HG03039 (cell line): Measurements from ENCODE around the gene PGRMC1.
A peak's percentile ranks its signal among the peaks of the same experiment; 100 is the strongest.
"Not testable (repeated sequence)": the region's sequence is repeated elsewhere in the genome, so short reads cannot be mapped to it uniquely, and the experiment has no call there.

Experiments
- ATAC-seq: cut with Tn5 transposase; IDR thresholded peaks from one replicate; pipeline ENCODE4 v1.9.1; 2021; ENCODE audit warnings: mild to moderate bottlenecking, moderate library complexity; ENCODE audit not compliant: unreplicated experiment

The PGRMC1 gene

GRCh38 chrX:119231936-119232445, 4.1 kb upstream of the PGRMC1 start:
- no peak for ATAC-seq

GRCh38 chrX:119235051-119235511, 1.0 kb upstream of the PGRMC1 start:
- no peak for ATAC-seq

DNA sequence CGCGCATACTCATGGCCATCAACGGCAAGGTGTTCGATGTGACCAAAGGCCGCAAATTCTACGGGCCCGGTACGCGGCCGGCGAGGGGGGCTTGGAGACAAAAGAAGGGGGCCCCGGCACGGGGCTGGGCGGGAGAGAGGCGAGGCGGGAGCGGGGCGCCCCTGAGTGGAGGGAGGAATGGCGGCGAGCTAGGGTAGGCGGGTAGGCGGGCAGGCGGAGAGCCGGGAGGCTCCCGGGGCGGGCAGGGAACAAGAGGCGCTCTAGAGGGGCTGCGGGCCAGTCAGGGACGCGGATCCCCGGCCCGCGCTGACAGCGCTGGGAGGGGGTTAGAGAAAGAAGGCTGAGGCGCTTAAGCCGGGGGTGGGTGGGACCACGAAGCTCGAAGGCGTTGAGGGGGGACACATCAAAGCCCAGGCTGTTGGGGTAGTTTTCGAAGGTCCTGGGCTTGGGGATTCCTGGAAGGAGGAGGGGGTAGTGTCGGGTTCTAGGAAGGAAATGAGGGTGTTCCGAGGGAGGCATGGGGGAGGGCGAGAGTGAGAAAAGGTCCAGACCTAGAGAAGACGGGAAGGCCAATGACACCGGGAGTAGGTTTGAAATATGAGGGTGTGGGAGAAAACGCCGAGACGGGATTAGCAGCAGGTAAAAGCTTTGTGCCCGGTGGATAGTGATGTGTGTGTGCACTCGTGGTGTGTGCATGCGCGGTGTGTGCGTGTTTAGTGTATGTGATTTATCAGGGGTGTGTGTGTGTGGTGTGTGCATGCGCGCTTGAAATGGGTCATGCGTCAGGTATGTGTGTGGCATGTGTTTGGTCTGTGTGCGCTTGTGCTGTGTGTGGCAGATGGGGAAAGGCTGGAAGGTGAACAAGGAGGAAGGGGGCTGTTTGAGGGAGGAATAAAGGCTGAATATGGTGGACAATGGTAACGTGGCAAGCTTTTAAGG, 807 bp downstream of the PGRMC1 start:
- ATAC-seq: peak; percentile 17

DNA sequence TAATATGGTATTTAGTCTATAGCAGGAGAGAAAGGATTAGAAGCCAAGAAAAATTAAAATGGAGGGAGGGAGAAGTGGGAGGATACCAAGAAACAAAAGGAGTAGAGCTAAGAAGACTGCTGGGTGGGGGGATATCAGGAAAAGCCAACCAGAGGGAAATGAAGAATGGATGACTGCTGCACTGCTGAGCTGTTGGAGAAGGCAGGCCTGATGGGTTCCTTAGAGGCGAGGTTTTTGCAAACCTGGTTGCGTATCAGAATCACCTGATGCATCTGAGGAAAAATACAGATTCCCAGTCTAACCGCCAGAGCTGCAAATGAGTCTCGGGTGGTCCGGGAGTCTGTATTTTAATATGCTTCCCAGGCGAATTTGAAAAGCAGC, 1.5 kb downstream of the PGRMC1 start:
- no peak for ATAC-seq

GRCh38 chrX:119238557-119238956, 2.5 kb downstream of the PGRMC1 start:
- ATAC-seq: no peak

DNA sequence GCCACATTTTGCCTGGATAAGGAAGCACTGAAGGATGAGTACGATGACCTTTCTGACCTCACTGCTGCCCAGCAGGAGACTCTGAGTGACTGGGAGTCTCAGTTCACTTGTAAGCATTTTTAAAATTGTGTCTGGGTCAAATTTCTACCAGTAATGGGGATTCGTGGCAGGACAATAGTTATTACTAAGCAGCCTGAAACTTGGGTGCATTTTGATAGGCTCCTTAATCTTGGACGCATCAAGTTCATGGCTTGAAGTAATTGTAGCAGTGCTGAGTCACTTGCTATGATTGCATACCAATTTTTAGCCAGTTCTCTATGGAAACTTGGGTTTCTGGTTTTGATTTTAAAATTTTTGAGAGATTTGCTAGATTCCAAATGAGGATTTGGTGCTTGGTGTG, 4.3 kb downstream of the PGRMC1 start:
- ATAC-seq: no peak

GRCh38 chrX:119247702-119248101, 11.6 kb downstream of the PGRMC1 start:
- no peak for ATAC-seq

GRCh38 chrX:119249891-119250290, 13.8 kb downstream of the PGRMC1 start:
- ATAC-seq: no peak

DNA sequence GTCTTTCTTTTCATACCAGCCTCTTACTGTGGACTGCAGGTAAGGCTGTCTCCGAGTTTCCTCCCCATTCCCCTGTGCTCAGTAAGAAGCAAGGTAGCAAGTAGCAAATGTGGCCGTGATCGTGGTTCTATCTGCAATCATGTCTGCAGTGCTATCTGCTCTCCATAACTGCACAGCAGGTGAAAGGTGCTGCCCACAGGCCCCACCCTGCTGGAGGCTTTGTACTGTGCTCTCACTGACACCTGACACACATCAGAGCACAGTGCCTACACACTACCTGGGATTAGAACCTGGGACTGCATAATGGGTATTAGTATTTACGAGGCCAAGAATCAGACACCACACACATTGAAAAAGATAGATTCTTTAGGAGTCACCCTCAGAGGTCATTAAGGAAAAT, 15.3 kb downstream of the PGRMC1 start:
- no peak for ATAC-seq

- no peak for ATAC-seq
Measured at GRCh38 chrX:119252716-119253115, 16.6 kb downstream of the PGRMC1 start.

DNA sequence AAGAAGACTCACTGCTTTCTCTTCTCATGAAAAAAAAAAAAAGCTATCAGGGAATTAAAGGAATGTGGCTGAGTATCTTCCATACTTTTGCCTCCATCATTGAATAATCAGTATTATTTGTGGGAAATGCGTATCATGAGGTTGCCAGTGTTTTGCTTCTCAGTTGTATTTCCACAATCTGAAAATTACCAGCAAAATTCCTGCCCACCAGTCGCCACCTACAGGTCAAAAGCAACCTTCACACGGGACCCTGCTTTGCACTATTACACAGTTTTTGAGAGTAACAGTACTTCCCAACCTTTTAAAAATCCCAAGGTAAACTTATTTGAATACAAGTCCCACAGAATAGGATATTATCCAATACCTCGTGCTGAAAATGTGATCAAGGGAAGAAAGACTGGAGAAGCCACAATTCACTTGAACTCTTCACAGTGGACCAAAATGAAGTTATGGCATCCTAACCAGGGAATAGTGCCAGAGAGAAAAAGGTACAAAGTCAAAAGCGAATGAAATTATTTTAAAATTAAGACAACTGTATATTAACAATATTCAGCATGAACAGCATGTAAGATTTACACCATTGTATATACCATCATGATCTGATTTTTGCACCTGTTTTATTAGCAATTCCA, 30.4 kb downstream of the PGRMC1 start:
- ATAC-seq: no peak

DNA sequence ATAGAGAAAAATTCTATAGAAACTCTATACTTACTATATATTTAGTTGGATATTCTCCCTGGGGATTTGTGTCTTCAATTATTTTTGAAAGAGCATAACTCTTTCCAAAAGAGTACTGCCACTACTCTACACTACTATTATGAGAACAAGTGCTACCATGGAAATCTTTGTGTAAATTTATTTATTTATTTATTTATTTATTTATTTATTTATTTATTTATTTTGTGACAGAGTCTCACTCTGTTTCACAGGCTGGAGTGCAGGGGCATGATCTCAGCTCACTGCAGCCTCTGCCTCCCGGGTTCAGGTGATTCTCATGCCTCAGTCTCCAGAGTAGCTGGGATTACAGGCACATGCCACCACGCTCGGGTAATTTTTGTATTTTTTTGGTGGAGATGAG, 31.0 kb downstream of the PGRMC1 start:
- not testable (repeated sequence) for ATAC-seq

DNA sequence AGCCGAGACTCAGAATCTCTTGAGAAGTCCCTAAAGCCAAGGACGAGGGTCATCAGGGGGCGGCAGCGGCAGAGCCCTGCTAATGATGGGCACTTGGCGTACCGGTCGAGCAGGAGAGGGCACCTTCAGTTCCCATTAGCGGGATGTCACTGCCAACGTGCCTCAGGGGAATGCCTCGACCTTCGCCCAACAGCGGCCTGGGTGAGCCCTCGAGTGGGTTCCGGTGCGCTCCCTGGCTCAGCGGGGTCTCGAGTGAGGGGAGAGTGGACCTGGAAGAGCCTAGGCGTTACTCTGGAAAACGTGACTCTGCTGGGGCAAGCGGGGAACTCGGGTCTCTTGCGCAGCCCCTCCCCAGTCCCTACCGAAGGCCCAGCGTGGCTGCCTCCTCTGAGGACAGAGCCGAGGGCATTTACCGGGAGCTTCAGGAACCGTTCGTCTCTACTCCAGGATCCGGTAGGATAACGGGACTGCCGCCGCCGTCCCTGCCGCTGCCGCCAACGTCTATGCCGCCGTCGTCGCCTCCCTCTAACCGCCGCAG, 36.9 kb downstream of the PGRMC1 start:
- ATAC-seq: no peak

DNA sequence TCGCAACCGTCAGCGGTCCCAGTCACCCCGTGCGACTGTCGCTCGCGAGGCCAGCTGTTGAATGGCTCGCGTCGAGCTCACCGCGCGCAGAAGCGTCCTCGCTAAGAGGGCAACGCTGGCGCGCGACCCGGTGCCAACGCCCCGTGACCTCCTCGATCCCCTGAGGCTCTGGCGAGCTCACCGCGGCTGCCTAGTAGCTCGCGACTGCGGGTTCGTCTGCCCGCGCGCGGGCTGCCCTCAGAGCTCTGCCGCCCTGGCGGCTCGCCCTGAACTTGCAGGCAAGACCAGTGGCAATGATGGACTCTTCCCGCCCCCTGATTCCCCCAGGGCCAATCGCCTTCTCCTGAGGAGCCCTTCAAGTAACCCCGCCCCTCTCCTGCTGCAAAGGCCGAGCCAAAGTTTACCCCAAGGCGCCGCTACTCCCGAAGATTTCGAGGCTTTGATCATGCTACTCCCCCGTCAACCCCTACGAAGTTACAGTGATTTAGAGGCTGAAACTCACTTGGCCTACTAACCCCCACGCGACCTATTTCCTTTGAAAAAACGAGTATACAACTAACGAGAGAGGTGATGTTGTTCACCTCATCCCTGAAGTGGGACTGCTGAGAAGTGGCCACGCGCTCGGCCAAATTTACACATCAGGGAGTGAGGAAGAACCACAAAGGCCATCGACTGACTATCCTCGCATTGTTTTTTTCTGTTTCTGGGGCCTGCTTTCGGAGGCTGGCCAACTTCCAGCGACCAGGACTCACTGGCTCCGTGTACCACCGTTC, 37.5 kb downstream of the PGRMC1 start:
- ATAC-seq: no peak

- not testable (repeated sequence) for ATAC-seq
Measured at GRCh38 chrX:119282347-119282746, 46.3 kb downstream of the PGRMC1 start.

- ATAC-seq: no peak
Measured at GRCh38 chrX:119288890-119289393, 52.9 kb downstream of the PGRMC1 start.

DNA sequence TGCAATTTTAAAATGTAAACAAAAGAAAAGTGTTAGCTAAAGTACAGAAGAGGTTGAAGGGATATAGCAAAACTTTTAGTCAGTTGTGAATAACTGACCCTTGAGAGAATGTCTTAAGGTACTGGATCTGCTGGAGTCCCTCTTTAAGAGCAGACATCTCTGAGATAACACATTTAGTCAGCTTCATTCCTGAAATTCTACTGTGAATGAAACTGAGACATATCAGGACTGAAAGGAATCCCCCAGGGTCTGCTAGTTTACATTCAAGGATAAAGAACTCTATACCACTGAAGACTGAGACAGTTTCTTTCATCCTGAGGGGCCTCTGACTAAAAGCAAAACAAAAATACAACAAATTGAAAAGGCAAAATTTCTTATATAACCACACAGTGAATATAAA, 54.4 kb downstream of the PGRMC1 start:
- no peak for ATAC-seq

DNA sequence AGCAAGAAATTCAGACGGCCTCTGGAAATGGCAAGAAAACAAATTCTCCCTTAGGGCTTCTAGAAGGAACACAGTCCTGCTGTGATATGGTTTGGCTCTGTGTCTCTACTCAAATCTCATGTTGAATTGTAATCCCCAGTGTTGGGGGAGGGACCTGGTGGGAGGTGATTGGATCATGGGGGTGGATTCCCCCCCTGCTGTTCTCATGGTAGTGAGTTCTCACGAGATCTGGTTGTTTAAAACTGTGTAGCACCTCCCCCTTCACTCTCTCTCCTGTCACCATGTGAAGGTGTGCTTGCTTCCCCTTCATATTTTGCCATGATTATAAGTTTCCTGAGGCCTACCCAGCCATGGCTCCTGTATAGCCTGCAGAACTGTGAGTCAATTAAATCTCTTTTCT, 55.2 kb downstream of the PGRMC1 start:
- ATAC-seq: not testable (repeated sequence)

DNA sequence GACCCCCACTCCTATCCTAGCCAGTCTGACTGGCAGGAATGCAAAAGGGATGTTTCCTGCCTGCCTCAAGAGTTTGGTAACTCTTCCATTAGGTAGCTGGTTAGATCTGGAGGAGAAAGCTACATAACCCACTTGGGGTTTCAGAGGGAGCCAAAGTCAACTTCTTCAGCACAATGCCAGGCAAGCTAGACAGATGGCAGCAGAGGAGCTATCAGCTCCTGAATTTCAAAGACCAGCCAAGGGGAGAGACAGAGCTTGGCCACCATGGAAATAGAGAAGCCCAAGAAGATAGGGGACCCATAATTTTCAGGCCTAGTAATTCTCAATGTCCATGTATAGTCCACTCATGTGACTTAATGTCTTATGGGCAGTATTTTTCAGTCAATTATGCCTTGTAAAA, 56.4 kb downstream of the PGRMC1 start:
- no peak for ATAC-seq
